SK-N-SH (cell line): ENCODE results near the gene TMEM72. TPM values are rescaled to one million over a fixed set of nuclear protein-coding genes. Genes with fewer than 3 reads are reported as not detected.

ENCODE experiments used
- CTCF ChIA-PET: fragments of 300-600, 350-600 bp; formaldehyde crosslinking; extraction: SDS; loops from one replicate; lab custom pipeline; 2021; lab: Yijun Ruan, JAX
- POLR2A ChIA-PET: fragments of 350-600 bp; sonication (Branson Sonifier 250); formaldehyde crosslinking; extraction: SDS; loops from one replicate; lab custom pipeline; 2020; ENCODE audit warnings: antibody characterized with exemption, inconsistent platforms; lab: Yijun Ruan, JAX
- DNase-seq: peaks from one replicate; pipeline ENCODE4 v3.0.0; 2012
- H2AFZ ChIP-seq: fragments of 200-600 bp; sonication (generic); 2 replicates; pipeline ENCODE4 v1.8.1; 2016; ENCODE audit warnings: antibody characterized with exemption, mild to moderate bottlenecking, low read depth
- H3F3A ChIP-seq: fragments of 200-600 bp; sonication (generic); replicated peaks from 2 replicates; pipeline ENCODE3; 2016; ENCODE audit warnings: antibody characterized with exemption, mild to moderate bottlenecking; ENCODE audit not compliant: insufficient read depth
- H3K27ac ChIP-seq, 2 experiments: fragments of 200-500 bp in 1 of 2; fragments of 200-600 bp in 1 of 2; sonication (Bioruptor generic) in 1 of 2; sonication (generic), shearing (Covaris generic) in 1 of 2; 2 replicates each; pipeline versions ENCODE4 v1.5.1 to v1.6.1; 2014 to 2016; ENCODE audit warnings: low read depth in 2 of 2, inconsistent platforms in 1 of 2, low read length in 1 of 2, mild to moderate bottlenecking in 1 of 2, mixed read lengths in 1 of 2
- H3K27me3 ChIP-seq: fragments of 200-600 bp; sonication (generic), shearing (Covaris generic); 2 replicates; pipeline ENCODE4 v1.6.1; 2016; ENCODE audit warnings: mixed run types; ENCODE audit not compliant: insufficient read depth
- H3K36me3 ChIP-seq, 2 experiments: fragments of 200-500 bp in 1 of 2; fragments of 200-600 bp in 1 of 2; sonication (Bioruptor generic) in 1 of 2; sonication (generic) in 1 of 2; replicated peaks in 1 of 2; 2 replicates each; pipeline versions ENCODE3 to v1.5.1; 2014 to 2016; ENCODE audit warnings: low read length in 1 of 2, mild to moderate bottlenecking in 1 of 2; ENCODE audit not compliant: insufficient read depth in 2 of 2, control insufficient read depth in 1 of 2
- H3K4me1 ChIP-seq, 2 experiments: fragments of 200-500 bp in 1 of 2; fragments of 200-600 bp in 1 of 2; sonication (Bioruptor generic) in 1 of 2; sonication (generic), shearing (Covaris generic) in 1 of 2; 2 replicates each; pipeline versions ENCODE4 v1.5.1 to v1.6.1; 2014 to 2016; ENCODE audit warnings: low read depth in 1 of 2, low read length in 1 of 2, mixed run types in 1 of 2; ENCODE audit not compliant: insufficient read depth in 2 of 2, control insufficient read depth in 1 of 2
- H3K4me2 ChIP-seq: fragments of 200-600 bp; sonication (generic), shearing (Covaris generic); 2 replicates; pipeline ENCODE4 v1.6.1; 2017; ENCODE audit warnings: mixed run types
- H3K4me3 ChIP-seq, 2 experiments: fragments of 200-500 bp in 1 of 2; fragments of 200-600 bp in 1 of 2; sonication (Bioruptor generic) in 1 of 2; sonication (generic), shearing (Covaris generic) in 1 of 2; 2 replicates each; pipeline versions ENCODE4 v1.5.1 to v1.8.1; 2014 to 2016; ENCODE audit warnings: low read depth in 2 of 2, inconsistent platforms in 1 of 2, low read length in 1 of 2, mild to moderate bottlenecking in 1 of 2, mixed read lengths in 1 of 2, moderate library complexity in 1 of 2
- H3K79me2 ChIP-seq: fragments of 200-600 bp; sonication (generic); 2 replicates; pipeline ENCODE4 v1.8.1; 2017; ENCODE audit warnings: mild to moderate bottlenecking; ENCODE audit not compliant: insufficient read depth
- H3K9ac ChIP-seq: fragments of 200-600 bp; sonication (generic); 2 replicates; pipeline ENCODE4 v1.6.1; 2017; ENCODE audit warnings: mixed run types
- H3K9me2 ChIP-seq: fragments of 200-600 bp; sonication (generic); 2 replicates; pipeline ENCODE4 v1.6.1; 2017; ENCODE audit warnings: mixed run types
- H3K9me3 ChIP-seq: fragments of 200-600 bp; sonication (generic); 2 replicates; pipeline ENCODE4 v1.6.1; 2017; ENCODE audit warnings: mixed run types, mild to moderate bottlenecking, moderate library complexity
- H4K20me1 ChIP-seq: fragments of 200-600 bp; sonication (generic); 2 replicates; pipeline ENCODE4 v1.6.1; 2017; ENCODE audit warnings: mild to moderate bottlenecking, mixed run types; ENCODE audit not compliant: insufficient read depth
- CHD2 ChIP-seq: fragments of 150-350 bp; IDR thresholded peaks from 2 replicates; pipeline ENCODE4 v1.6.1; 2018; ENCODE audit warnings: low read length; ENCODE audit not compliant: partially characterized antibody
- EP300 ChIP-seq, 2 experiments: IDR thresholded peaks; 2 replicates each; pipeline versions ENCODE4 v1.4.0 to v1.6.1; 2012; ENCODE audit warnings: borderline replicate concordance in 1 of 2, low read depth in 1 of 2, low read length in 1 of 2
- EZH2phosphoT487 ChIP-seq: fragments of 200-600 bp; sonication (generic); IDR thresholded peaks from 2 replicates; pipeline ENCODE4 v1.6.1; 2017; ENCODE audit warnings: low read depth, mixed run types, mild to moderate bottlenecking, antibody characterized with exemption, moderate library complexity, borderline replicate concordance
- FOSL2 ChIP-seq: IDR thresholded peaks from 2 replicates; pipeline ENCODE4 v1.4.0; 2012; ENCODE audit warnings: low read depth, mild to moderate bottlenecking, moderate library complexity, borderline replicate concordance
- GABPA ChIP-seq: IDR thresholded peaks from 2 replicates; pipeline ENCODE4 v1.4.0; 2012; ENCODE audit warnings: low read depth, mild to moderate bottlenecking
- GATA2 ChIP-seq: sonication (generic); formaldehyde crosslinking; IDR thresholded peaks from 2 replicates; pipeline ENCODE4 v1.5.0; 2020; ENCODE audit warnings: mild to moderate bottlenecking, missing genetic modification reagents
- JUND ChIP-seq: IDR thresholded peaks from 2 replicates; pipeline ENCODE4 v1.4.0; 2012
- MEF2A ChIP-seq: IDR thresholded peaks from 2 replicates; pipeline ENCODE4 v1.4.0; 2012; ENCODE audit warnings: low read depth, borderline replicate concordance
- NRF1 ChIP-seq: IDR thresholded peaks from 2 replicates; pipeline ENCODE4 v1.6.1; 2012; ENCODE audit warnings: low read depth, mild to moderate bottlenecking, low read length
- PBX3 ChIP-seq: IDR thresholded peaks from 2 replicates; pipeline ENCODE4; 2012
- RAD21 ChIP-seq: IDR thresholded peaks from 2 replicates; pipeline ENCODE4 v1.6.1; 2012; ENCODE audit warnings: mild to moderate bottlenecking, low read length
- RXRA ChIP-seq: IDR thresholded peaks from 2 replicates; pipeline ENCODE4 v1.4.0; 2012; ENCODE audit warnings: low read depth, mild to moderate bottlenecking, borderline replicate concordance
- SMC3 ChIP-seq: IDR thresholded peaks from 2 replicates; pipeline ENCODE4 v1.6.1; 2012; ENCODE audit warnings: low read depth, low read length, improper control_type of control experiment
- TAF1 ChIP-seq: IDR thresholded peaks from 2 replicates; pipeline ENCODE4 v1.6.1; 2012; ENCODE audit warnings: low read depth, mild to moderate bottlenecking, low read length, moderate library complexity, borderline replicate concordance
- TCF12 ChIP-seq: IDR thresholded peaks from 2 replicates; pipeline ENCODE4 v1.4.0; 2012
- TEAD4 ChIP-seq: IDR thresholded peaks from 2 replicates; pipeline ENCODE4 v1.4.0; 2012; ENCODE audit warnings: mild to moderate bottlenecking, borderline replicate concordance; ENCODE audit not compliant: insufficient read depth
- WGBS: methylation state at CpG from one replicate; pipeline ENCODE4 v1.1.6; 2017; ENCODE audit warnings: low lambda C conversion rate; 5-methylcytosine and 5-hydroxymethylcytosine counted together
- polyA plus RNA-seq, 3 experiments: library from polyadenylated mRNA; depleted of rRNA; stranded (reverse); fragments of >200 nt; gene quantifications; 2 replicates each; pipeline ENCODE4 v1.2.3, GENCODE V29; 2012
- TF ChIP-seq, protein P1 (sequence below): IDR thresholded peaks from 2 replicates; pipeline ENCODE4 v1.4.0; 2012; ENCODE audit warnings: low read depth, borderline replicate concordance
- TF ChIP-seq, protein P2 (sequence below): IDR thresholded peaks from 2 replicates; pipeline ENCODE4 v1.6.1; 2012; ENCODE audit warnings: mild to moderate bottlenecking, low read depth, low read length, moderate library complexity
- TF ChIP-seq, protein P3 (sequence below): fragments of 150-350 bp; IDR thresholded peaks from 2 replicates; pipeline ENCODE4 v1.6.1; 2017; ENCODE audit warnings: antibody characterized with exemption, low read length, low read depth, borderline replicate concordance

Gene TMEM72
- polyA plus RNA-seq, 1 of the 3 experiments (the other 2 are of a cell fraction), result not detected

GRCh38 chr10:44951576-44952226 lies 40.6 kb downstream of the TMEM72 start:
- POLR2A ChIA-PET, result no interaction called here
- Histone ChIP-seq H2AFZ (no peak overlapping the region), H3K9ac (no peak overlapping the region), H3K27ac (no peak overlapping the region), H3K9me2 (no peaks in the 10 kb centered on the region), H3K79me2 (no peaks in the 10 kb centered on the region; the same call in 1 of the 2 replicates), H3K9me3 (no peaks in the 10 kb centered on the region), H3K4me1 (peaks cover 4 to 6% of the 10 kb centered on the region in 2 experiments; a peak in 2 of 4 replicates), H3K4me2 (no peak overlapping the region), H3K4me3 (no peak overlapping the region), H3K36me3 (peaks cover 0 to 8% of the 10 kb centered on the region in 2 experiments), H4K20me1 (no peaks in the 10 kb centered on the region), H3F3A (no peaks in the 10 kb centered on the region), H3K27me3 (no peaks in the 10 kb centered on the region)
- DNase-seq, result no peak
- TF ChIP-seq TCF12, result no peak
- TF ChIP-seq SMC3, result no peak
- WGBS, result 87% methylated on average over 7 of the region's 7 CpGs
- CTCF ChIA-PET, result interaction anchor here (0.7 to 6.5 kb wide), 3 partner anchors 19 to 283 kb away, joined by 3 to 44 read pairs (median 3); no protein-coding TSS in a partner anchor

DNA sequence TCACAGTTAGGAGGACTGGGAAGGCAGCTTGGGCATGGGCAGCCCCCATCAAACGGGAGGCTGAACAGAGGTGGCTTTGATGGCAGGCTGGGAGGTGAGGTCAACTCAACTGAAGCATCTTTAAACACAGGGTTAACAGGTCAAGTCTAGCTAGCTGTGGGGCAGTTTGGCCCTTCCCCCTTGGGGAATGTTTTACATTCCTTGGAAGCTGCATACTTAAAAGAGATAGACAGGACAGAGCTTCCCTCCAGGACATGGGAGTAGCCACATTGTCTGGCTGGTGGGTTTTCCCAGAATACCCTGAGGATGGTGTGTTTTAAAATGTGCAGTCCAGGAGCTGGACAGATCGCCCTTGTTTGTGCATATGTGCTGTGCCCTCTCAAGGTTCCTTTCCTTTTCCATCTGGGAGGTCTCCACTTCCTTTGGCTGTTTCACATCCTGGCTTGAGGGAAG lies 41.7 kb downstream of the TMEM72 start:
- Histone ChIP-seq H4K20me1 (no peaks in the 10 kb centered on the region), H3K9me3 (no peaks in the 10 kb centered on the region), H3F3A (no peaks in the 10 kb centered on the region), H3K4me3 (no peak overlapping the region), H3K36me3 (peaks cover 0 to 8% of the 10 kb centered on the region in 2 experiments), H3K27me3 (no peaks in the 10 kb centered on the region), H3K4me2 (no peak overlapping the region), H3K4me1 (peaks cover 4 to 6% of the 10 kb centered on the region in 2 experiments; a peak in 2 of 4 replicates), H3K9ac (no peak overlapping the region), H3K79me2 (no peaks in the 10 kb centered on the region; the same call in 1 of the 2 replicates), H2AFZ (no peak overlapping the region), H3K27ac (no peak overlapping the region), H3K9me2 (no peaks in the 10 kb centered on the region)
- POLR2A ChIA-PET, result no interaction called here
- DNase-seq, result no peak
- CTCF ChIA-PET, result interaction anchor here (0.7 to 3.9 kb wide), 3 partner anchors 13 to 20 kb away, joined by 3 to 25 read pairs (median 3); no protein-coding TSS in a partner anchor
- WGBS, result 71% methylated on average over 2 of the region's 2 CpGs
- TF ChIP-seq EZH2phosphoT487 (no peak), GABPA (no peak), NRF1 (no peak), CHD2 (no peak), EP300 (IDR thresholded peaks at IDR 0.05; ENCODE audit: borderline replicate concordance in 1 of 2, low read depth in 1 of 2, low read length in 1 of 2) (no peak), RXRA (no peak), GATA2 (CRISPR knock-in tag) (no peak), TAF1 (no peak), FOSL2 (no peak), JUND (no peak), PBX3 (no peak), MEF2A (no peak), TEAD4 (no peak), TCF12 (no peak), RAD21 (no peak)
- TF ChIP-seq, protein P1, sequence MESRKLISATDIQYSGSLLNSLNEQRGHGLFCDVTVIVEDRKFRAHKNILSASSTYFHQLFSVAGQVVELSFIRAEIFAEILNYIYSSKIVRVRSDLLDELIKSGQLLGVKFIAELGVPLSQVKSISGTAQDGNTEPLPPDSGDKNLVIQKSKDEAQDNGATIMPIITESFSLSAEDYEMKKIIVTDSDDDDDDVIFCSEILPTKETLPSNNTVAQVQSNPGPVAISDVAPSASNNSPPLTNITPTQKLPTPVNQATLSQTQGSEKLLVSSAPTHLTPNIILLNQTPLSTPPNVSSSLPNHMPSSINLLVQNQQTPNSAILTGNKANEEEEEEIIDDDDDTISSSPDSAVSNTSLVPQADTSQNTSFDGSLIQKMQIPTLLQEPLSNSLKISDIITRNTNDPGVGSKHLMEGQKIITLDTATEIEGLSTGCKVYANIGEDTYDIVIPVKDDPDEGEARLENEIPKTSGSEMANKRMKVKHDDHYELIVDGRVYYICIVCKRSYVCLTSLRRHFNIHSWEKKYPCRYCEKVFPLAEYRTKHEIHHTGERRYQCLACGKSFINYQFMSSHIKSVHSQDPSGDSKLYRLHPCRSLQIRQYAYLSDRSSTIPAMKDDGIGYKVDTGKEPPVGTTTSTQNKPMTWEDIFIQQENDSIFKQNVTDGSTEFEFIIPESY, result no peak
- TF ChIP-seq, protein P2, sequence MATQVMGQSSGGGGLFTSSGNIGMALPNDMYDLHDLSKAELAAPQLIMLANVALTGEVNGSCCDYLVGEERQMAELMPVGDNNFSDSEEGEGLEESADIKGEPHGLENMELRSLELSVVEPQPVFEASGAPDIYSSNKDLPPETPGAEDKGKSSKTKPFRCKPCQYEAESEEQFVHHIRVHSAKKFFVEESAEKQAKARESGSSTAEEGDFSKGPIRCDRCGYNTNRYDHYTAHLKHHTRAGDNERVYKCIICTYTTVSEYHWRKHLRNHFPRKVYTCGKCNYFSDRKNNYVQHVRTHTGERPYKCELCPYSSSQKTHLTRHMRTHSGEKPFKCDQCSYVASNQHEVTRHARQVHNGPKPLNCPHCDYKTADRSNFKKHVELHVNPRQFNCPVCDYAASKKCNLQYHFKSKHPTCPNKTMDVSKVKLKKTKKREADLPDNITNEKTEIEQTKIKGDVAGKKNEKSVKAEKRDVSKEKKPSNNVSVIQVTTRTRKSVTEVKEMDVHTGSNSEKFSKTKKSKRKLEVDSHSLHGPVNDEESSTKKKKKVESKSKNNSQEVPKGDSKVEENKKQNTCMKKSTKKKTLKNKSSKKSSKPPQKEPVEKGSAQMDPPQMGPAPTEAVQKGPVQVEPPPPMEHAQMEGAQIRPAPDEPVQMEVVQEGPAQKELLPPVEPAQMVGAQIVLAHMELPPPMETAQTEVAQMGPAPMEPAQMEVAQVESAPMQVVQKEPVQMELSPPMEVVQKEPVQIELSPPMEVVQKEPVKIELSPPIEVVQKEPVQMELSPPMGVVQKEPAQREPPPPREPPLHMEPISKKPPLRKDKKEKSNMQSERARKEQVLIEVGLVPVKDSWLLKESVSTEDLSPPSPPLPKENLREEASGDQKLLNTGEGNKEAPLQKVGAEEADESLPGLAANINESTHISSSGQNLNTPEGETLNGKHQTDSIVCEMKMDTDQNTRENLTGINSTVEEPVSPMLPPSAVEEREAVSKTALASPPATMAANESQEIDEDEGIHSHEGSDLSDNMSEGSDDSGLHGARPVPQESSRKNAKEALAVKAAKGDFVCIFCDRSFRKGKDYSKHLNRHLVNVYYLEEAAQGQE, result no peak
- TF ChIP-seq, protein P3, sequence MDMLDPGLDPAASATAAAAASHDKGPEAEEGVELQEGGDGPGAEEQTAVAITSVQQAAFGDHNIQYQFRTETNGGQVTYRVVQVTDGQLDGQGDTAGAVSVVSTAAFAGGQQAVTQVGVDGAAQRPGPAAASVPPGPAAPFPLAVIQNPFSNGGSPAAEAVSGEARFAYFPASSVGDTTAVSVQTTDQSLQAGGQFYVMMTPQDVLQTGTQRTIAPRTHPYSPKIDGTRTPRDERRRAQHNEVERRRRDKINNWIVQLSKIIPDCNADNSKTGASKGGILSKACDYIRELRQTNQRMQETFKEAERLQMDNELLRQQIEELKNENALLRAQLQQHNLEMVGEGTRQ, result no peak
